Superior temporal gyrus (tissue), 1 donor: ENCODE results near the gene GTF3C5.

Experiments used
- DNase-seq: peaks from one replicate; pipeline ENCODE4 v3.0.0-alpha.2; 2016; ENCODE audit errors: extremely low spot score

Gene GTF3C5

GRCh38 chr9:133028221-133028620 is 2.6 kb upstream of the GTF3C5 start:
- DNase-seq = no peak

GRCh38 chr9:133029994-133030316 is 842 bp upstream of the GTF3C5 start:
- DNase-seq = no peak

GRCh38 chr9:133031130-133031422 is 279 bp downstream of the GTF3C5 start:
- no peak for DNase-seq

- no peak for DNase-seq
These were observed 707 bp downstream of the GTF3C5 start for GRCh38 chr9:133031496-133031911.

GRCh38 chr9:133032171-133032570 is 1.4 kb downstream of the GTF3C5 start:
- no peak for DNase-seq

GRCh38 chr9:133035669-133036068 is 4.9 kb downstream of the GTF3C5 start:
- no peak for DNase-seq

GRCh38 chr9:133037775-133038515 is 7.1 kb downstream of the GTF3C5 start:
- no peak for DNase-seq

- DNase-seq = peak; percentile 69
These were observed 10.2 kb downstream of the GTF3C5 start for GRCh38 chr9:133040892-133041479.

- no peak for DNase-seq
These were observed 11.2 kb downstream of the GTF3C5 start for GRCh38 chr9:133041958-133042357.

GRCh38 chr9:133042676-133043075 is 11.9 kb downstream of the GTF3C5 start:
- no peak for DNase-seq

GRCh38 chr9:133043449-133044035 is 12.7 kb downstream of the GTF3C5 start:
- no peak for DNase-seq

GRCh38 chr9:133044125-133044524 is 13.3 kb downstream of the GTF3C5 start:
- no peak for DNase-seq

GRCh38 chr9:133044661-133045060 is 13.9 kb downstream of the GTF3C5 start:
- DNase-seq = no peak

- DNase-seq = no peak
These were observed 14.3 kb downstream of the GTF3C5 start for GRCh38 chr9:133045132-133045531.

- no peak for DNase-seq
These were observed 15.6 kb downstream of the GTF3C5 start for GRCh38 chr9:133046196-133046899.

- no peak for DNase-seq
These were observed 16.1 kb downstream of the GTF3C5 start for GRCh38 chr9:133046900-133047295.

- peak; percentile 51 for DNase-seq
These were observed 17.8 kb downstream of the GTF3C5 start for GRCh38 chr9:133048595-133048994.

GRCh38 chr9:133049043-133049442 is 18.2 kb downstream of the GTF3C5 start:
- no peak for DNase-seq

GRCh38 chr9:133050142-133050541 is 19.3 kb downstream of the GTF3C5 start:
- DNase-seq = peak; percentile 81

- DNase-seq = no peak
These were observed 20.0 kb downstream of the GTF3C5 start for GRCh38 chr9:133050781-133051180.

GRCh38 chr9:133051281-133051900 is 20.6 kb downstream of the GTF3C5 start:
- no peak for DNase-seq

GRCh38 chr9:133051966-133052539 is 21.3 kb downstream of the GTF3C5 start:
- DNase-seq = no peak
